Parathyroid adenoma (tissue), 2 donors: ENCODE measurements around the gene PRR18.

Experiments
- H2AFZ ChIP-seq: fragments of 300-600 bp; sonication (generic); one replicate; pipeline ENCODE4 v1.7.0; 2017; ENCODE audit warnings: antibody characterized with exemption, mild to moderate bottlenecking
- H3K27ac ChIP-seq: fragments of 300-600 bp; sonication (generic); one replicate; pipeline ENCODE4 v1.7.0; 2017
- H3K27me3 ChIP-seq: fragments of 300-600 bp; sonication (generic); one replicate; pipeline ENCODE4 v1.7.0; 2017; ENCODE audit warnings: low read length; ENCODE audit not compliant: control insufficient read depth, insufficient read depth
- H3K36me3 ChIP-seq: fragments of 300-600 bp; sonication (generic); one replicate; pipeline ENCODE4 v1.7.0; 2017; ENCODE audit warnings: low read length; ENCODE audit not compliant: control insufficient read depth, insufficient read depth
- H3K4me1 ChIP-seq: fragments of 300-600 bp; sonication (generic); one replicate; pipeline ENCODE4 v1.7.0; 2017; ENCODE audit warnings: control low read depth
- H3K4me2 ChIP-seq: fragments of 300-600 bp; sonication (generic); one replicate; pipeline ENCODE4 v1.7.0; 2017; ENCODE audit warnings: low read length
- H3K4me3 ChIP-seq: fragments of 300-600 bp; sonication (generic); one replicate; pipeline ENCODE4 v1.7.0; 2017; ENCODE audit warnings: low read depth, low read length
- H3K79me2 ChIP-seq: fragments of 300-600 bp; sonication (generic); one replicate; pipeline ENCODE4 v1.7.0; 2017; ENCODE audit warnings: control low read depth
- H3K9ac ChIP-seq: fragments of 300-600 bp; sonication (generic); one replicate; pipeline ENCODE4 v1.7.0; 2017; ENCODE audit warnings: mild to moderate bottlenecking
- H3K9me3 ChIP-seq: fragments of 300-600 bp; sonication (generic); one replicate; pipeline ENCODE4 v1.7.0; 2017; ENCODE audit warnings: low read length; ENCODE audit not compliant: control insufficient read depth
- TF ChIP-seq, protein P1 (sequence below): fragments of 300-600 bp; sonication (generic); IDR thresholded peaks from one replicate; pipeline ENCODE4 v1.7.0; 2017; ENCODE audit warnings: antibody characterized with exemption, mild to moderate bottlenecking
- donor health status: primary hyperparathyroidism.

Gene PRR18

DNA sequence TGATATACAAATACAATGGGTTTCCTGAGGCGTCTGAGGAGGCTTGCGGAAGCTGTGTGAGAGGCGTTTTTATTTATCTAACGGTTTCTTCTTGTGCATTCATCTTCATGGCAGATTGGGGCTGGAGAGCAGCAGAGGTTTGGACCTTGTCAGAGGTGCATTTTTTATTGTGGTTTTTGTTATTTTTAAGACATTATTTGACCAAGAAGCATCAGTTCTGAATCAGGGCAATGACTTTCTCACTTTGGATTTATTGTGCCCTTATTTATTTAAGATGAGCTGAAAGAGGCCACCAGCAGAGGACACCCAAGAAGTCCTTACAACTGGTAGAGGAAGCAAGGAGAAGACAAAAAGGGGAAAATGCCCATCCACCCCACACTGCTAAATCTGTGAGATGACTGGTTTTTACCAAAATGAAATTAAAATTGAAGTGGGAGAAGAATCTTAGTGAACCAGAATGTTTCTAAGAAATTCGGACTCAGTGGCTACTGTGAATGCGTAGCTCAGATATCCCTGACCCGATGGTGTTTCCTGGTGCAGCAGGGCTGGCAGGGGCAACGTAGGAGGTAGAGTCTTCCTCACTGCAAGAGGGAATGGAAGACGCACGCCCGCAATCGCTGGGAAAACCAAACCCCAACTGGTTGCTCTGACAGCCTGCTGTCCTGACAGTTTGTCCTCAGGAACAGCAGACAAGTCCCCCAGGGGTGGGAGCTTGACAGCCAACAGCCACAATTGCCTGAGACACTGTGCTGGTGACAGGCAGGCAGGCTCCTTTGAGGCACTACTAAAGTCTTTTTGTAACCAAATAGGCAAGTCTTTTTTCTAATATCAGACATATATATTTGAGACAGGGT is 14.2 kb downstream of the PRR18 start:
- Histone ChIP-seq H3K27me3 (no peaks in the 10 kb centered on the region), H3K4me3 (no peak overlapping the region), H3K9me3 (no peaks in the 10 kb centered on the region), H3K36me3 (no peaks in the 10 kb centered on the region), H3K9ac (no peak overlapping the region), H3K4me2 (no peak overlapping the region), H3K4me1 (no peaks in the 10 kb centered on the region), H3K27ac (no peak overlapping the region), H2AFZ (no peak overlapping the region), H3K79me2 (no peaks in the 10 kb centered on the region)
- TF ChIP-seq, protein P1, sequence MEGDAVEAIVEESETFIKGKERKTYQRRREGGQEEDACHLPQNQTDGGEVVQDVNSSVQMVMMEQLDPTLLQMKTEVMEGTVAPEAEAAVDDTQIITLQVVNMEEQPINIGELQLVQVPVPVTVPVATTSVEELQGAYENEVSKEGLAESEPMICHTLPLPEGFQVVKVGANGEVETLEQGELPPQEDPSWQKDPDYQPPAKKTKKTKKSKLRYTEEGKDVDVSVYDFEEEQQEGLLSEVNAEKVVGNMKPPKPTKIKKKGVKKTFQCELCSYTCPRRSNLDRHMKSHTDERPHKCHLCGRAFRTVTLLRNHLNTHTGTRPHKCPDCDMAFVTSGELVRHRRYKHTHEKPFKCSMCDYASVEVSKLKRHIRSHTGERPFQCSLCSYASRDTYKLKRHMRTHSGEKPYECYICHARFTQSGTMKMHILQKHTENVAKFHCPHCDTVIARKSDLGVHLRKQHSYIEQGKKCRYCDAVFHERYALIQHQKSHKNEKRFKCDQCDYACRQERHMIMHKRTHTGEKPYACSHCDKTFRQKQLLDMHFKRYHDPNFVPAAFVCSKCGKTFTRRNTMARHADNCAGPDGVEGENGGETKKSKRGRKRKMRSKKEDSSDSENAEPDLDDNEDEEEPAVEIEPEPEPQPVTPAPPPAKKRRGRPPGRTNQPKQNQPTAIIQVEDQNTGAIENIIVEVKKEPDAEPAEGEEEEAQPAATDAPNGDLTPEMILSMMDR: no peak

DNA sequence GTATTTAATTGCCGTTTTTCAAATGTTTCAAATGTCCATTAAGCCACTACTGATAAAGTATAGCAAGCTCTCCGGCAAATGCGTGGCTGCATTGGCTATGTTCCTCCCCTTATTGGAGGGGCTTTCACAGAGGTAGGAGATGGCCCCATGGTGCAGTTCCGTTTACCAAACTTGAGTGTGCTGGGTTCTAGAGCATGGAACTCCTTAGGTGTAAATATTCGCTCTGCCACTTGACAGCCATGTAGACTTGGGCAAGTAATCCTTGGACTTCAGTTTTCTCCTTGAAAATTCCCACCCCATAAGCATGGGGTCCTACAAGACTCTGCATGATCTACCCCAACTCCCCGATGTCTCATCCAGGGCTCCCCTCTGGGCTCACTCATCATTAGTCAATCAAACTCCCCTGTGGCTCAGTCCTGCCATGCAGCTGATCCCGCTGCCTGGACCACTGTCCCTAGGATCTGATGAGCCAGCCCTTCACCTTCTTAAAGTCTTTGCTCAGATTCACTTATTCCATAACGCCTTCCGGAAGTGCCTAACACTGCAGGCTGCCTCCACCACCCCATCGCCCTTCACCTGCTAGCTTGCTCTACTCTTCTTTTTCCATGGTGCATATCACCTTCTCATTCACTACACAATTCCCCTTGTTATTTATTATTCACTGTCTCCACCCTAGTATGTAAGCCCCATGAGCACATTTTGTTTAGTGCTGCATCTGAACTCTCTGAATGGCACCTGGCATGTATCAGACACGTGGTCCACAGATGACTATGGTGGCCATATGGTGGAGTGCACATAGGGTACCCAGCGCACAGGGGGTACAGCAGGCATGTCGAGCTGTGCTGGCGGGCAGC is 18.8 kb downstream of the PRR18 start:
- no peaks in the 10 kb centered on the region for H3K36me3 ChIP-seq
- no peak overlapping the region for H3K4me3 ChIP-seq
- no peaks in the 10 kb centered on the region for H3K4me1 ChIP-seq
- no peaks in the 10 kb centered on the region for H3K27me3 ChIP-seq
- H3K27ac ChIP-seq: no peak overlapping the region
- H3K9ac ChIP-seq: no peak overlapping the region
- no peaks in the 10 kb centered on the region for H3K79me2 ChIP-seq
- H2AFZ ChIP-seq: no peak overlapping the region
- no peak overlapping the region for H3K4me2 ChIP-seq
- H3K9me3 ChIP-seq: no peaks in the 10 kb centered on the region
- TF ChIP-seq, protein P1: no peak

DNA sequence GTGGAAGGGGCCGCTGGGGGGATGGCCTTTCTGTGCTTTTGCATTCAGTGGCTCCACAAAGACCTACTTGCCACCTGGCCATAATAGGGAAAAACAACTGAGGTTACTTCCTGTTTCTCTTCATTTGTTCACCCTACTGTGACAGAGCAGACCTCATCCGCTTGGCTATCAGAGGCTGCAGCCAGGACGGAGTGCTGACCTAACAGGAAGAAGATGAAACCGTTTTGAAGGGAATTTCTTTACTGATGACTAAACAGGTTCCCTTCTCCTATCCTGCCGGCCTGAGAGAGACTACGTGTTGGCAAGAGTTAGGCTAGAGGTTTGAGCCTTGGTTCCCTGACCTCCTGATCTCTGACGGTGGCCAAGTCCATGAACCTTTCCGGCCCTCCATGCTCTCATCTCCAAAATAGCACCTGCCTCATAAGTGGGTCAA is 21.3 kb downstream of the PRR18 start:
- H3K27ac ChIP-seq: no peak overlapping the region
- peak overlapping the region; percentile 41 for H2AFZ ChIP-seq
- H3K4me2 ChIP-seq: no peak overlapping the region
- H3K27me3 ChIP-seq: no peaks in the 10 kb centered on the region
- TF ChIP-seq, protein P1: no peak
- H3K79me2 ChIP-seq: no peaks in the 10 kb centered on the region
- H3K4me1 ChIP-seq: no peaks in the 10 kb centered on the region
- H3K4me3 ChIP-seq: no peak overlapping the region
- H3K36me3 ChIP-seq: no peaks in the 10 kb centered on the region
- H3K9me3 ChIP-seq: no peaks in the 10 kb centered on the region
- H3K9ac ChIP-seq: no peak overlapping the region

DNA sequence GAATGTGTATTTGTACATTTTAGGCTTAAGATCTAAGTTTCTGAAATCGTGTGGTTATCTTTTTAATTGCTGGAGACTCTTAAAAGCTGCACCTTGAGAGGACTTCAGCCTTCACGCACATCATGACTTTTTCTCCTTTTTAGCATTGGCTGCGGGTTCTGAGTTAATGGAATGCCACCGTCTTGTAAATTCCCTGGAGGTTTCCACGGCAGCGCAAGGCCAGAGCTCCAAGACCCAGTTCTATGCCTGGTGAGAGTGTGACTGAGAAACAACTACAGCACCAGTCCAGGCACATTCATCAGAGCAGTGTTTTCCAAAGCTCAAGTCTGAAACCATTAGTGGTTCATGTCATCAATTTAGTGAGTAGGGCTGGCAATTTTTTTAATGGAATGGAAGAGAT is 23.0 kb downstream of the PRR18 start:
- H3K27me3 ChIP-seq: no peaks in the 10 kb centered on the region

More for the DNA sequence above, 23.0 kb downstream of the PRR18 start:
- no peak overlapping the region for H3K9ac ChIP-seq
- no peaks in the 10 kb centered on the region for H3K36me3 ChIP-seq
- no peaks in the 10 kb centered on the region for H3K79me2 ChIP-seq
- H3K4me2 ChIP-seq: no peak overlapping the region
- no peak overlapping the region for H3K27ac ChIP-seq
- H3K9me3 ChIP-seq: no peaks in the 10 kb centered on the region
- no peaks in the 10 kb centered on the region for H3K4me1 ChIP-seq
- no peak overlapping the region for H3K4me3 ChIP-seq
- no peak overlapping the region for H2AFZ ChIP-seq
- TF ChIP-seq, protein P1: no peak
